Activated CD4-positive, alpha-beta T cell treated with anti-CD3 and anti-CD28 coated beads, Interleukin-2, amount 50 U/mL, for 48 hours (primary cell): ENCODE results near the gene CCL13.

ENCODE experiments used
- DNase-seq, 2 experiments: peaks; one replicate each; pipeline ENCODE4 v3.0.0-alpha.2; 2020

Gene CCL13

GRCh38 chr17:34364751-34365150 is 8.5 kb downstream of the CCL13 start:
- no peak for DNase-seq

GRCh38 chr17:34365340-34365739 is 9.1 kb downstream of the CCL13 start:
- no peak for DNase-seq

GRCh38 chr17:34366010-34366409 is 9.7 kb downstream of the CCL13 start:
- no peak for DNase-seq

GRCh38 chr17:34366529-34367107 is 10.3 kb downstream of the CCL13 start:
- DNase-seq, result no peak

GRCh38 chr17:34367486-34368195 is 11.4 kb downstream of the CCL13 start:
- no peak for DNase-seq

DNA sequence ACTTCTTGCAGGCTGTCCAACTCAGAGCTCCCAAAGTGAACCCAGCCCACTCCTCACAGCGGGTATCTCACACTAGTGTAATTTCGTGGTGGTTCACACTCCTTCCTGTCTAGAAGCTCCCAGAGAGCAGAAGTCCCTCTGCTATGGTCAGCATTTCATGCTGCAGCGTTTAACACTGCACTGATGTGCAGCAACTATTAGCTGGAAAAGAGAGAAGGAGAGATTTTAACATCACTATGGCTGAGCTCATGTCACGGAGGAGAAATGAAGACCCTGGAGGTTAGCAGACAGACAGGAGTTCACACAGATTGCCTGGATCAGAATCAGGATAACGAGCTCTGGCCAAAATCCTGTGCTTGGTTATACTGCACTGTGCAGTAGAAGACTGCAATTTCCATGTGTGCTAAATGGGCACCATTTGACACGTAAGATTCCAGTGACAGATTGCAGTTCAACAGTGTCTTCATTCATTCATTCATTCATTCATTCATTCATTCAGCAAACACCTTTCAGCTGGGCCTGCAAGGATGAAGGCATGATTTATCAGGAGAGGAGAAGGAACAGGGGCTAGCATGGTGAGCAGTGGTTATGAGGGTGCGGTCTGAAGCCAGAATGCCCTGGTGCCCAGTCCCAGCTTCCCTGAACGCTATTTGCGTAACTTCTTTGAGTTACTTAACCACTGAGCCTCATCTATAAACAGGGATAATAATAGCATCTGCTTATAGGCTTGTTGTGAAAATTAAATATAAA is 12.1 kb downstream of the CCL13 start:
- no peak for DNase-seq

- DNase-seq, result no peak
These were observed 12.7 kb downstream of the CCL13 start for GRCh38 chr17:34368946-34369500.

DNA sequence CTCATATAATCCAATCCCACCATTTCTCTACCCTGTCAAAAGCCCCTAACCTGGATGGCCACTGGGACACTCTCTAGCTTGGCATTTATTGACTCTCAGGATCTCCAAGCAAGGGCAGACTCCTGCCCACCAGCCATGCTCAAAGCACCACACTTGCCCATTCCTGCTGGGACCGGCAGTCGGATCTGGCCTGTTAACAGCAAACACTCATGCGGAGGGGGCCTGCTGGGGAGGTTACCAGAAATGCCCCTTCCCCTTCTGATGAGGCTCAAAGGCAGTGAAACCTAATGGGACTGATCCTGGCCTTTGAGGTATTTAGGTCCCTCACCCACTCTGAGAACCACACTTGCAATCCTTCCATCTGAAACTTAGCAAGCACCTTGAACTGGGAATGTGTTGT is 13.3 kb downstream of the CCL13 start:
- no peak for DNase-seq

GRCh38 chr17:34370376-34370996 is 14.2 kb downstream of the CCL13 start:
- no peak for DNase-seq

DNA sequence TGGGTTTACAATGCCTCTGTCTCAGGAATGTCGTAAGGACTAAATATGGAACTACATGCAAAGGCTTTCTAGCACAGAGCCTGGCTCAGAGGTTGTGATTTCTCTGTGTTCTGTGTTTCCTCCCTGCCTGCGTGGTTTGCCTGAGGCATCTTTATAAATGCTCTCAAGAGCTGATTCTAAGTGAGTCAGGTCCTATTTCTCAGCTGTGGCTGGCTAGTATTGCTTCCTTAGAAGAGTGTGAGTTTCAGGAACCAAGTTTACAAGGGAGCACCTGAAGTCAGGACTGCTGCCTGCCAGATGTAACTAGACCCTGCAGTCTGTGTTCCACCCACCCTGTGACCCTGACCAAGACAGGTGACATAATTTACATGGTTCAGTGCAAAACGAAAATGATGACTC is 14.7 kb downstream of the CCL13 start:
- no peak for DNase-seq

- DNase-seq, result no peak
These were observed 15.3 kb downstream of the CCL13 start for GRCh38 chr17:34371405-34372100.

DNA sequence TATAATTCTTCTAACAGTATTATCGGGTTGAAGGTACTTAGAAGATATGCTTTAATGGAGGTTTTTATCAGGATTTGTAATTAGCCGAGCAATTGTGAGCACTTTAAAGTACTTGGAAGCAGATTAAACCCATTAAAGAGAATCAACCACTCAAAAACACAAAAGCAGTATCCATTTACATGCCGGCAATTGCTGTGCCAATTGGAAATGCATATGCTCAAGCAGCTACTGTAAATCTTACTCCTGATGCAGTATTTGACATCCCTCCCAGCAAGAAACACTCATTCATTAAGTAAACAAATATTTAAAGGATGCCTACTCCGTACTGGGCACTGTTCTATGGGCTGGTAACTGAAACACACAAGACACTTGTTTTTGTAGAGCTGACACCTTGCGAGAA is 18.2 kb downstream of the CCL13 start:
- DNase-seq, result no peak

GRCh38 chr17:34375426-34375997 is 19.2 kb downstream of the CCL13 start:
- no peak for DNase-seq

- no peak for DNase-seq
These were observed 21.0 kb downstream of the CCL13 start for GRCh38 chr17:34377078-34377823.

DNA sequence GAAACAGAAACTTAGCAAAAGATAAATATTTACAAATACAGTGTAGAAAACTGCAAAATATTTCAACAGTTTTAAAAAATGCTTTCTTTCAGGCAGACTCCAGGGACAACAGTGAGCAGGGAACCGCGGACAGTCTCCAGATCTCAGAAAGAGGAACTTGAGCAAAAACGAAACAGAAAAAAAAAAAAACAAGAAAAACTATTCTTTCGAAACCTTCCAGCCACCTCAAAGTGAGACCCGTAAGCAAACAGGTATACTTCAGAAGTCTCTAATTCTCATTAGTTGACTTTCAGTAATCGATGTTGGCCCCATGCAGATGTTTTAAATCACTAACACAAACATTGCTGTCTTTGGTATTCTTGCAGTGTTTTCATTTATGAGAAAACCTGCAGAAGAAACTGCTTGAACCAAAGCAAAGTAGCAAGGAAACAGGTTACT is 22.4 kb downstream of the CCL13 start:
- DNase-seq, result peak in 1 of 2 experiments; percentile 35

- no peak for DNase-seq
These were observed 23.6 kb downstream of the CCL13 start for GRCh38 chr17:34379868-34380267.

DNA sequence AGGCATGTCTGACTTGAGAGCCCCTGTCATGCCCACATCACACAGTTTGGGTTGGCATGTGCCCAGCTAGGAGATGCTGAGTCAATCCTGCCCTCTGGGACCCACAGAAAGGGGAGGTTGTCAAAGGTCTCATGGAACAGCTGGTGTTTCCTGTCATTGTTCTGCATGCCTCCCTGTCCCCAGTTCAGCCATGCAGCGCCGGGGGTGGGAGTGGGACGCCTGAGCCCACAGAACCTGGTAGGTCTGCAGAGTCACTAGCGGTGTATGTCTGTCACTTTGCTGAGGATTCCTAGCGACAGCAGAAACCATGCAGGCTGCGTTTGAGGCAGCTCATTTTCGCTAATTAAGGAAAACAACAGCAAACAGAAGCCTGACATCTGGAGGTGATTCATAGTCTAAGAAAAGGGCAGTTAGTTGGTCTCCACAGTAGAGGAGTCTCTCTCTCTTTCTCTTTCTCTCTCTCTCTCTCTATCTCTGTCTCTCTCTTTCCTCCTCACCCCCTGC is 26.4 kb downstream of the CCL13 start:
- DNase-seq, result peak; percentile 62 to 71

- no peak for DNase-seq
These were observed 26.9 kb downstream of the CCL13 start for GRCh38 chr17:34383216-34383615.

DNA sequence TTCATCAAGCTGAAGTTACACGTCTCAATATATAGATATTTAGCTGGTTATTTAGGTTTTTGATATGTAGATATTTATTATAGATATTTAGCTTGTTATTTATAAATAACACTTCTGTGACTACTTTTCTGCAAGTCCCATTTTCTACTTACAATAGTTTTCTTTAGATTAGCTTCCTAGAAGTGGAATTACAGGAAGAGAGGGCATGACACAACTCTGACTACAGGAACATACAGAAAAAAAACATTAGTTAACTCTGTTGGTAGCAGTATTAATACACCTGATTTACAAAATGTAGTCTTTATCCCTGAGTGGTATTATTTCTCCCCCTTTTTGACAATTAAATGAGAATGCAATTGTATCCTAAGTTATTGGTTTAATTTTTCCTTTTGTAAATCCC is 28.0 kb downstream of the CCL13 start:
- DNase-seq, result no peak

GRCh38 chr17:34384822-34385605 is 28.7 kb downstream of the CCL13 start:
- no peak for DNase-seq

DNA sequence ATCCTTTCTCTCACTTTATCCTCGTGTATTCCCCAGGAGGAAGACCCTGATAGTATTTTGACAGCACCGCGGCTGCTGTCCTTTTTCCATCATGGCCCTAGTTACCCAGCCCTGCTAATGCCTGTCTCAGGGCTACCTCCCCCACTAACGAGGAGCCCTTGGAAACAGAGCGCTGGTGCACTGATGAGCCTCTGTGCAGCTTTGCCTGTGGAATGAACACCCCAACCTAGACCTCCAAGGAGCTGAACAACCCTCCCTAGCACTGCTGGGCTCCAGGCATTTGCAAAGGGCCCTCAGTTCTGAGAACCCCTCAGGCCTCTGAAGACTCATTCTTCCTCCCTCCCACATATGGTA is 30.0 kb downstream of the CCL13 start:
- DNase-seq, result no peak
